IMR-90 (cell line): ENCODE measurements around the gene RSF1. TPM values are rescaled to one million over a fixed set of nuclear protein-coding genes. Genes with fewer than 3 reads are reported as not detected.

Experiments
- ATAC-seq: fragments of 200-7000 bp; cut with Tn5 transposase; 2 replicates; pipeline ENCODE4 v1.9.1; 2020; ENCODE audit warnings: low read depth, mild to moderate bottlenecking, moderate library complexity
- BruUV-seq: library from RNA; stranded (reverse); fragments of 400-500 nt; replicated peaks from 2 replicates; lab custom pipeline; 2021; lab: Mats Ljungman, UMichigan
- CTCF ChIA-PET: fragments of 300-600 bp; formaldehyde crosslinking; extraction: SDS; loops from one replicate; lab custom pipeline; 2021; ENCODE audit warnings: antibody characterized with exemption; lab: Yijun Ruan, JAX
- POLR2A ChIA-PET: fragments of 300-600 bp; sonication (Branson Sonifier 250); formaldehyde crosslinking; loops from one replicate; lab custom pipeline; 2022; ENCODE audit warnings: antibody characterized with exemption; ENCODE audit not compliant: unreplicated experiment; lab: Charles Lee
- DNase-seq: peaks from one replicate; pipeline ENCODE4 v3.0.0; 2013
- H2AFZ ChIP-seq: replicated peaks from 2 replicates; pipeline ENCODE3; 2013; ENCODE audit warnings: low read length, mild to moderate bottlenecking; ENCODE audit not compliant: poor library complexity
- H2AK5ac ChIP-seq: 2 replicates; pipeline ENCODE4 v1.6.1; 2013; ENCODE audit warnings: low read depth, low read length, inconsistent platforms
- H2AK9ac ChIP-seq: replicated peaks from 2 replicates; pipeline ENCODE3; 2013; ENCODE audit warnings: mild to moderate bottlenecking, low read depth, low read length, moderate library complexity; ENCODE audit not compliant: poor library complexity
- H2BK120ac ChIP-seq: 2 replicates; pipeline ENCODE4 v1.6.1; 2013; ENCODE audit warnings: low read depth, low read length, inconsistent platforms
- H2BK15ac ChIP-seq: 3 replicates; pipeline ENCODE4 v1.6.1; 2013; ENCODE audit warnings: low read depth, low read length, inconsistent platforms
- H2BK20ac ChIP-seq: 2 replicates; pipeline ENCODE4 v1.6.1; 2013; ENCODE audit warnings: low read depth, mild to moderate bottlenecking, inconsistent platforms, low read length, moderate library complexity
- H2BK5ac ChIP-seq: 2 replicates; pipeline ENCODE4 v1.6.1; 2013; ENCODE audit warnings: mild to moderate bottlenecking, low read depth, low read length, inconsistent platforms; ENCODE audit not compliant: poor library complexity, severe bottlenecking
- H3K14ac ChIP-seq: replicated peaks from 2 replicates; pipeline ENCODE4 v1.6.1; 2013; ENCODE audit warnings: low read depth, low read length, inconsistent platforms
- H3K18ac ChIP-seq: 2 replicates; pipeline ENCODE4 v1.6.1; 2013; ENCODE audit warnings: low read depth, low read length, control low read depth
- H3K23ac ChIP-seq: 2 replicates; pipeline ENCODE4 v1.6.1; 2013; ENCODE audit warnings: low read depth, low read length, inconsistent platforms
- H3K27ac ChIP-seq: 2 replicates; pipeline ENCODE4 v1.5.1; 2013; ENCODE audit warnings: mild to moderate bottlenecking, control low read depth, low read length; ENCODE audit not compliant: insufficient read depth
- H3K27me3 ChIP-seq: 2 replicates; pipeline ENCODE4 v1.6.1; 2013; ENCODE audit warnings: low read length; ENCODE audit not compliant: control insufficient read depth, insufficient read depth
- H3K36me3 ChIP-seq: 2 replicates; pipeline ENCODE4 v1.6.1; 2013; ENCODE audit warnings: low read length, mixed read lengths; ENCODE audit not compliant: control insufficient read depth, insufficient read depth
- H3K4ac ChIP-seq: 2 replicates; pipeline ENCODE4 v1.6.1; 2013; ENCODE audit warnings: low read depth, low read length, inconsistent platforms
- H3K4me1 ChIP-seq: 2 replicates; pipeline ENCODE4 v1.6.1; 2013; ENCODE audit warnings: low read length, mixed read lengths; ENCODE audit not compliant: control insufficient read depth, insufficient read depth
- H3K4me2 ChIP-seq: 2 replicates; pipeline ENCODE4 v1.6.1; 2013; ENCODE audit warnings: low read depth, mild to moderate bottlenecking, control low read depth, low read length, moderate library complexity
- H3K4me3 ChIP-seq: 2 replicates; pipeline ENCODE4 v1.5.1; 2013; ENCODE audit warnings: low read depth, mild to moderate bottlenecking, control low read depth, low read length, moderate library complexity; ENCODE audit not compliant: insufficient read depth
- H3K56ac ChIP-seq: 2 replicates; pipeline ENCODE4 v1.6.1; 2013; ENCODE audit warnings: low read length, inconsistent platforms; ENCODE audit not compliant: insufficient read depth; ENCODE audit errors: extremely low read depth
- H3K79me1 ChIP-seq, 2 experiments: 2 replicates each; pipeline ENCODE4 v1.6.1; 2013; ENCODE audit warnings: low read length in 2 of 2, inconsistent platforms in 1 of 2, low read depth in 1 of 2
- H3K9ac ChIP-seq: 2 replicates; pipeline ENCODE4 v1.6.1; 2013; ENCODE audit warnings: low read depth, low read length, control low read depth
- H3K9me1 ChIP-seq: 2 replicates; pipeline ENCODE4 v1.6.1; 2013; ENCODE audit warnings: low read length, inconsistent platforms; ENCODE audit not compliant: insufficient read depth
- H3K9me3 ChIP-seq: 2 replicates; pipeline ENCODE4 v1.6.1; 2013; ENCODE audit warnings: low read length; ENCODE audit not compliant: control insufficient read depth, insufficient read depth
- H4K20me1 ChIP-seq: 2 replicates; pipeline ENCODE4 v1.6.1; 2013; ENCODE audit warnings: low read length, inconsistent platforms; ENCODE audit not compliant: insufficient read depth
- H4K5ac ChIP-seq: 2 replicates; pipeline ENCODE4 v1.6.1; 2013; ENCODE audit warnings: mild to moderate bottlenecking, low read depth, low read length, control low read depth
- H4K8ac ChIP-seq, 2 experiments: 2 replicates each; pipeline ENCODE4 v1.6.1; 2013; ENCODE audit warnings: low read depth in 2 of 2, low read length in 2 of 2, control low read depth in 1 of 2, inconsistent platforms in 1 of 2
- H4K91ac ChIP-seq: 2 replicates; pipeline ENCODE4 v1.6.1; 2013; ENCODE audit warnings: low read depth, low read length, inconsistent platforms; ENCODE audit not compliant: insufficient read depth
- BHLHE40 ChIP-seq: fragments of 150-350 bp; IDR thresholded peaks from 2 replicates; pipeline ENCODE4 v1.6.1; 2016; ENCODE audit warnings: mild to moderate bottlenecking, low read depth, low read length
- CHD1 ChIP-seq: IDR thresholded peaks from 2 replicates; pipeline ENCODE4 v1.6.1; 2012; ENCODE audit warnings: low read depth, low read length, improper control_type of control experiment
- FOS ChIP-seq: fragments of 150-350 bp; IDR thresholded peaks from 2 replicates; pipeline ENCODE4 v1.6.1; 2016; ENCODE audit warnings: low read depth, low read length
- MAFK ChIP-seq: IDR thresholded peaks from 2 replicates; pipeline ENCODE4 v1.6.1; 2012; ENCODE audit warnings: low read depth, low read length, improper control_type of control experiment
- MAZ ChIP-seq: IDR thresholded peaks from 2 replicates; pipeline ENCODE4 v1.6.1; 2012; ENCODE audit warnings: low read depth, mild to moderate bottlenecking, low read length, improper control_type of control experiment, moderate library complexity, borderline replicate concordance
- MXI1 ChIP-seq: IDR thresholded peaks from 2 replicates; pipeline ENCODE4 v1.6.1; 2012; ENCODE audit warnings: low read depth, mild to moderate bottlenecking, low read length, moderate library complexity, borderline replicate concordance
- POLR2A ChIP-seq: IDR thresholded peaks from 2 replicates; pipeline ENCODE4 v1.6.1; 2012; ENCODE audit warnings: mild to moderate bottlenecking, low read depth, low read length
- RAD21 ChIP-seq: IDR thresholded peaks from 2 replicates; pipeline ENCODE4 v1.6.1; 2012; ENCODE audit warnings: low read length, improper control_type of control experiment
- RCOR1 ChIP-seq: IDR thresholded peaks from 2 replicates; pipeline ENCODE4 v1.6.1; 2012; ENCODE audit warnings: mild to moderate bottlenecking, low read length, improper control_type of control experiment; ENCODE audit not compliant: insufficient replicate concordance
- RFX5 ChIP-seq: IDR thresholded peaks from 2 replicates; pipeline ENCODE4 v1.8.0; 2012; ENCODE audit warnings: low read depth, mild to moderate bottlenecking, low read length, moderate library complexity
- SMC3 ChIP-seq: fragments of 150-350 bp; IDR thresholded peaks from 2 replicates; pipeline ENCODE4 v1.6.1; 2016; ENCODE audit warnings: low read depth, mild to moderate bottlenecking, antibody characterized with exemption, low read length, moderate library complexity
- WGBS, 2 experiments: methylation state at CpG; one replicate each; pipeline versions ENCODE4 v1.1.5 to v1.1.7; 2013; ENCODE audit warnings: missing lambda C conversion rate in 2 of 2; ENCODE audit not compliant: insufficient read length in 1 of 2; ENCODE audit errors: extremely low coverage in 2 of 2; 5-methylcytosine and 5-hydroxymethylcytosine counted together
- dilution Hi-C: fragments of 300-500 bp; cut with HindIII; formaldehyde crosslinking; loops from one replicate; pipeline ENCODE4 v1.14.3; 2018; ENCODE audit warnings: low sequenced_read_pairs; ENCODE audit not compliant: unreplicated experiment
- in situ Hi-C: fragments of 300-500 bp; cut with MboI; formaldehyde crosslinking; loops from 3 replicates; pipeline ENCODE4 v1.14.3; 2019; ENCODE audit warnings: low sequenced_read_pairs, inconsistent platforms, mixed read lengths
- intact Hi-C: fragments of 100-400 bp; cut with micrococcal nuclease; formaldehyde crosslinking; loops from 2 replicates; pipeline ENCODE4 v1.10.0; 2022
- polyA plus RNA-seq, 3 experiments: library from polyadenylated mRNA; depleted of rRNA; stranded (reverse); fragments of >200 nt; gene quantifications; 2 replicates each; pipeline ENCODE4 v1.2.3, GENCODE V29; 2012; ENCODE audit warnings: low replicate concordance in 1 of 3
- total RNA-seq: library from RNA; depleted of rRNA; stranded (reverse); fragments of >200 nt; gene quantifications from 2 replicates; pipeline ENCODE4 v1.2.3, GENCODE V29; 2012
- TF ChIP-seq, protein P1 (sequence below): fragments of 150-350 bp; IDR thresholded peaks from 2 replicates; pipeline ENCODE4 v1.6.1; 2017; ENCODE audit warnings: mild to moderate bottlenecking, antibody characterized with exemption, low read length, low read depth
- TF ChIP-seq, protein P2 (sequence below): conservative IDR thresholded peaks from 2 replicates; pipeline ENCODE4 v1.5.1; 2012; ENCODE audit warnings: mild to moderate bottlenecking, low read depth, low read length, improper control_type of control experiment
- TF ChIP-seq, protein P3 (sequence below): fragments of 150-350 bp; IDR thresholded peaks from 2 replicates; pipeline ENCODE4 v1.6.1; 2016; ENCODE audit warnings: low read depth, mild to moderate bottlenecking, low read length, moderate library complexity, borderline replicate concordance

Gene RSF1
- total and polyA plus RNA-seq, 2 of the 4 experiments (the other 2 are of a cell fraction): 13.9 to 18.5 TPM

DNA sequence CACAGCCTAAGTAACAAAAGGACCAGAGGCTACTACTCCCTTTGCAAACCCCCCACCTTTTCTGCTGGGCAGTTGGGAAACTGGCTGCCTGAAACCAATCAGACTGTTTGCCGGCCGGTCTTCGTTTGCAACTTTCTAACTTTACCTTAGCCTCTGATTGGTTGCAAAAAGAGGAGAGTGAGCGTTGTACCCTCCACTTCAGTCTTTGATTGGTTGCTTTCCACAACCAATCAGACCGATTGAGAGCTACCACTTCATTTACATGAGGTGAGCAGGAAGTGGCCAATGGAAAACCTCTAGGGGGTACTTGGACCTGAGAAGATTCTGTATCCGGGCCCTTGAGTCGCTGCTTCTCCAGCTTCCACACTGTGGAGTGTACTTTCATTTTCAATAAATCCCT is 164.2 kb downstream of the RSF1 start:
- Histone ChIP-seq H2AK5ac (0 out of 2 replicates have a peak overlapping the region, but pooled peaks have one; percentile 24), H4K5ac (no peak overlapping the region), H2BK5ac (no peak overlapping the region), H2AK9ac (no peak overlapping the region), H2BK120ac (peak overlapping the region; percentile 81), H3K9ac (no peak overlapping the region), H3K56ac (no peak overlapping the region), H4K20me1 (no peaks in the 10 kb centered on the region; the same call in 1 of the 2 replicates), H2BK20ac (peak overlapping the region; percentile 61), H3K27me3 (no peaks in the 10 kb centered on the region), H4K91ac (no peak overlapping the region), H3K79me1 (no peaks in the 10 kb centered on the region), H3K14ac (no peak overlapping the region), H2AFZ (no peak overlapping the region), H3K4ac (peak overlapping the region; percentile 19), H3K9me1 (peaks cover 3% of the 10 kb centered on the region; the same call in 1 of the 2 replicates), H2BK15ac (peak overlapping the region; percentile 19; the same call in 1 of the 3 replicates), H3K36me3 (no peaks in the 10 kb centered on the region), H3K18ac (peak overlapping the region; percentile 85; the same call in 1 of the 2 replicates), H3K27ac (no peak overlapping the region; the same call in 1 of the 2 replicates), H3K4me3 (no peak overlapping the region), H3K9me3 (no peaks in the 10 kb centered on the region), H3K23ac (no peak overlapping the region), H3K4me1 (peaks cover 11% of the 10 kb centered on the region), H4K8ac (0 out of 4 replicates have a peak overlapping the region, but pooled peaks of 1 of the 2 experiments have one; percentile 3), H3K4me2 (no peak overlapping the region)
- in situ Hi-C loops (no loop called here), dilution Hi-C loops (no loop called here), intact Hi-C loops (no loop called here)
- TF ChIP-seq SMC3 (no peak), CHD1 (no peak), RAD21 (no peak), MAZ (no peak), MXI1 (no peak), POLR2A (no peak), FOS (no peak), RCOR1 (no peak), BHLHE40 (no peak), MAFK (no peak), RFX5 (no peak)
- TF ChIP-seq, protein P1, sequence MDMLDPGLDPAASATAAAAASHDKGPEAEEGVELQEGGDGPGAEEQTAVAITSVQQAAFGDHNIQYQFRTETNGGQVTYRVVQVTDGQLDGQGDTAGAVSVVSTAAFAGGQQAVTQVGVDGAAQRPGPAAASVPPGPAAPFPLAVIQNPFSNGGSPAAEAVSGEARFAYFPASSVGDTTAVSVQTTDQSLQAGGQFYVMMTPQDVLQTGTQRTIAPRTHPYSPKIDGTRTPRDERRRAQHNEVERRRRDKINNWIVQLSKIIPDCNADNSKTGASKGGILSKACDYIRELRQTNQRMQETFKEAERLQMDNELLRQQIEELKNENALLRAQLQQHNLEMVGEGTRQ: no peak
- TF ChIP-seq, protein P2, sequence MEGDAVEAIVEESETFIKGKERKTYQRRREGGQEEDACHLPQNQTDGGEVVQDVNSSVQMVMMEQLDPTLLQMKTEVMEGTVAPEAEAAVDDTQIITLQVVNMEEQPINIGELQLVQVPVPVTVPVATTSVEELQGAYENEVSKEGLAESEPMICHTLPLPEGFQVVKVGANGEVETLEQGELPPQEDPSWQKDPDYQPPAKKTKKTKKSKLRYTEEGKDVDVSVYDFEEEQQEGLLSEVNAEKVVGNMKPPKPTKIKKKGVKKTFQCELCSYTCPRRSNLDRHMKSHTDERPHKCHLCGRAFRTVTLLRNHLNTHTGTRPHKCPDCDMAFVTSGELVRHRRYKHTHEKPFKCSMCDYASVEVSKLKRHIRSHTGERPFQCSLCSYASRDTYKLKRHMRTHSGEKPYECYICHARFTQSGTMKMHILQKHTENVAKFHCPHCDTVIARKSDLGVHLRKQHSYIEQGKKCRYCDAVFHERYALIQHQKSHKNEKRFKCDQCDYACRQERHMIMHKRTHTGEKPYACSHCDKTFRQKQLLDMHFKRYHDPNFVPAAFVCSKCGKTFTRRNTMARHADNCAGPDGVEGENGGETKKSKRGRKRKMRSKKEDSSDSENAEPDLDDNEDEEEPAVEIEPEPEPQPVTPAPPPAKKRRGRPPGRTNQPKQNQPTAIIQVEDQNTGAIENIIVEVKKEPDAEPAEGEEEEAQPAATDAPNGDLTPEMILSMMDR: no peak
- TF ChIP-seq, protein P3, sequence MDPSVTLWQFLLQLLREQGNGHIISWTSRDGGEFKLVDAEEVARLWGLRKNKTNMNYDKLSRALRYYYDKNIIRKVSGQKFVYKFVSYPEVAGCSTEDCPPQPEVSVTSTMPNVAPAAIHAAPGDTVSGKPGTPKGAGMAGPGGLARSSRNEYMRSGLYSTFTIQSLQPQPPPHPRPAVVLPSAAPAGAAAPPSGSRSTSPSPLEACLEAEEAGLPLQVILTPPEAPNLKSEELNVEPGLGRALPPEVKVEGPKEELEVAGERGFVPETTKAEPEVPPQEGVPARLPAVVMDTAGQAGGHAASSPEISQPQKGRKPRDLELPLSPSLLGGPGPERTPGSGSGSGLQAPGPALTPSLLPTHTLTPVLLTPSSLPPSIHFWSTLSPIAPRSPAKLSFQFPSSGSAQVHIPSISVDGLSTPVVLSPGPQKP: no peak
- ChIA-PET CTCF (no interaction called here), POLR2A (no interaction called here)
- no peak for ATAC-seq
- BruUV-seq: no TSS peak
- WGBS, 2 experiments: no CpG with 5 or more reads among the region's 7 CpGs
- no peak for DNase-seq
